NK-92 (cell line): ENCODE results near the gene PCSK7.

ENCODE experiments used
- DNase-seq: peaks from one replicate; lab custom pipeline; 2025; ENCODE audit not compliant: unreplicated experiment; lab: John Stamatoyannopoulos, UW

The PCSK7 gene

DNA sequence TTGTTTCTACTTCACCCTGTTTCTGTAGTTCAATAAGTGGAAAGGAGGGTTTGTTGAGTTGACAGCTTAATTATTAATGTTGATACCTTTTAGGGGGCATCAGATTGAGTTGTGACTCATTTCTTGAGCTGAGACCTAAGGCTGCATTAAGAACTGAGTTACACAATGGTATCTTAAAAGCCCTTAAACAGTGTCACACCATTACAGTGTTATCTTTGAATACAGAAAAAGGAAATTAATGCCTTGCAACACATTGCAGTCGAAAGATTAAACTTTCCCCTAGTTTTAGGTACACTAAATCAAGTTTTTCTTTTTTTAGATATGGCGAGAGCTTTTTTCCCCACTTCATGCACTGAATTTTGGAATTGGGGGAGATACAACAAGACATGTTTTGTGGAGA is 71.0 kb downstream of the PCSK7 start:
- DNase-seq, result no peak

GRCh38 chr11:117159892-117160291 is 72.0 kb downstream of the PCSK7 start:
- no peak for DNase-seq

DNA sequence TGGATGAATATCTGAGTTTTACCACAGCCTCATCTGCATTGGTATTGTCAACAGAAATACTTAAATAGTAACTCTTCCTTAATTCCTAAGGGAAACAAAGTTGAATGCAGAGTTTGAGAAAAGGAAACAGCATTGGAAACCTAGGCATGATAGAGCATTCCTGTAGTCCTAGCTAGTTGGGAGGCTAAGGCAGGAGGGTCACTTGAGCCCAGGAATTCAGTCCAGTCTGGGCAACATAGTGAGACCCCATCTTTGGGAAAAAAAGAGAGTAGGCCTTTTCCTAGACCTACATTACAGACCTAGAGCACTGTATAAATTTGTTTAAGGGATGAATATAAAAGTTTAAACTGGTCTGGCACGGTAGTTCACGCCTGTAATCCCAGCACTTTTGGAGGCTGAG is 74.4 kb downstream of the PCSK7 start:
- DNase-seq, result no peak

GRCh38 chr11:117154468-117154867 is 77.4 kb downstream of the PCSK7 start:
- no peak for DNase-seq
